Effector memory CD8-positive, alpha-beta T cell (primary cell): Measurements from ENCODE around the gene PSMB2.
"Not testable (repeated sequence)": the region's sequence is repeated elsewhere in the genome, so short reads cannot be mapped to it uniquely, and the experiment has no call there.

Experiments
- ATAC-seq: fragments of 150-1000 bp; cut with Tn5 transposase; replicated peaks from 2 replicates; pipeline ENCODE4 v1.10.0; 2021; ENCODE audit warnings: mild to moderate bottlenecking, moderate library complexity
- DNase-seq, 3 experiments: peaks; one replicate each; pipeline ENCODE4 v3.0.0; 2021
- H3K27ac Mint-ChIP-seq, 2 donors: one replicate each; pipeline ENCODE4 v1.8.0; 2022; ENCODE audit warnings: mild to moderate bottlenecking in 2 of 2, mixed read lengths in 2 of 2, moderate library complexity in 2 of 2
- H3K27me3 Mint-ChIP-seq, 2 donors: one replicate each; pipeline ENCODE4 v1.8.0; 2022; ENCODE audit warnings: mixed read lengths in 2 of 2
- H3K36me3 Mint-ChIP-seq: one replicate; pipeline ENCODE4 v1.8.0; 2022; ENCODE audit warnings: mild to moderate bottlenecking, moderate library complexity, mixed read lengths; ENCODE audit not compliant: insufficient read depth
- H3K4me1 Mint-ChIP-seq, 2 donors: one replicate each; pipeline ENCODE4 v1.8.0; 2022; ENCODE audit warnings: low read depth in 2 of 2, mixed read lengths in 2 of 2
- H3K4me3 Mint-ChIP-seq, 2 donors: one replicate each; pipeline ENCODE4 v1.8.0; 2022; ENCODE audit warnings: mild to moderate bottlenecking in 2 of 2, mixed read lengths in 2 of 2, moderate library complexity in 2 of 2
- H3K9me3 Mint-ChIP-seq, 2 donors: one replicate each; pipeline ENCODE4 v1.8.0; 2022; ENCODE audit warnings: mixed read lengths in 2 of 2

Gene PSMB2

DNA sequence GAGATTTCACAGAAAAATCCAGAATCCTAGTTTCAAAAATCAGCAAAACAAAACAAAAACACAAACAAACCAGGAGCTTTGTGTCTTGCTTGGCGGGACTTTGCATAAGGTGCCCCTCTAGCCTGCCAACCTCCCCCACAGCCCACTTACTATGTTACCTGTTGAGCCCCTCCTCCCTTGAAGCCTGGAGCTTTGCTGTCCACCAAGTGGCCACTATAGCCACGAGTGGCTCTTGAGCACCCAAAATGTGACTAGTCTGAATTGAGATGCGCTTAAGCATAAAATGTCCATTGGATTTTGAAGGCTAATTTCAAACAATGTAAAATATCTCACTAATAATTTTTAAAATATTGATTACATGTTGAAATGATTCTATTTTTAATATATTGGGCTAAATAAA is 56.0 kb downstream of the PSMB2 start:
- ATAC-seq (no peak), DNase-seq (no peak)
- Mint-ChIP-seq H3K27me3 (no peaks in the 10 kb centered on the region), H3K36me3 (no peaks in the 10 kb centered on the region), H3K9me3 (no peaks in the 10 kb centered on the region), H3K4me1 (peaks cover 0 to 5% of the 10 kb centered on the region in 2 donors), H3K4me3 (no peak overlapping the region), H3K27ac (no peak overlapping the region)

DNA sequence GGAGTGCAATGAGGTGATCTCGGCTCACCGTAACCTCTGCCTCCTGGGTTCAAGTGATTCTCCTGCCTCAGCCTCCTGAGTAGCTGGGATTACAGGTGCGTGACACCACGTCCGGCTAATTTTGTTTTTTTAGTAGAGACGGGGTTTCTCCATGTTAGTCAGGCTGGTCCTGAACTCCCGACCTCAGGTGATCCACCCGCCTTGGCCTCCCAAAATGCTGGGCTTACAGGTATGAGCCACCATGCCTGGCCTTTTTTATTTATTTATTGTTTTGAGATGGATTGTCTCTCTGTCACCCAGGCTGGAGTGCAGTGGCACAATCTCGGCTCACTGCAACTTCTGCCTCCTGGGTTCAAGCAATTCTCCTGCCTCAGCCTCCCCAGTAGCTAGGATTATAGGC is 59.7 kb downstream of the PSMB2 start:
- not testable (repeated sequence) for H3K27me3 Mint-ChIP-seq

DNA sequence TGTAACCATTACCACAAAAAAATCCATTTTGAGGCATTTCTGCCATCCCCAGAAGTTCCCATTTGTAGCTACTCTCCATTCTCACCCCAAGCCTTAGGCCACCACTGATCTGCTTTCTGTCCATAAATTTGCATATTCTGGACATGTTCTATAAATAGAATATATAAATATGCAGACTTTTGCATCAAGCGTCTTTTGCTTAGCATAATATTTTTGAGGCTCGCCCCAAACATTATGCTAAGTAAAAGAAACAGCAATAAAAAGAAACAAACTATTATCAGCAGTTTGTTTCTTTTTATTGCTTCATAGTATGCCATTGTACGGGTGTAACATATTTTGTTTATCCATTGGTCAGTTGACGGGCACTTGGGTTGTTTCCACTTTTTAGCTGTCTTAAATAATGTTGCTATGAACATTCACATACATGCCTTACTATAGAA is 60.4 kb downstream of the PSMB2 start:
- Mint-ChIP-seq H3K36me3 (peaks cover 6% of the 10 kb centered on the region), H3K9me3 (no peaks in the 10 kb centered on the region), H3K4me3 (no peak overlapping the region), H3K27me3 (no peaks in the 10 kb centered on the region), H3K4me1 (peaks cover 19% of the 10 kb centered on the region in 2 donors), H3K27ac (no peak overlapping the region)
- DNase-seq (no peak), ATAC-seq (no peak)

More for the DNA sequence above, 59.7 kb downstream of the PSMB2 start:
- H3K36me3 Mint-ChIP-seq, DNase-seq, H3K4me3 Mint-ChIP-seq, ATAC-seq, H3K27ac Mint-ChIP-seq, H3K9me3 Mint-ChIP-seq: not testable (repeated sequence)
- peaks cover 12 to 13% of the 10 kb centered on the region in 2 donors for H3K4me1 Mint-ChIP-seq

DNA sequence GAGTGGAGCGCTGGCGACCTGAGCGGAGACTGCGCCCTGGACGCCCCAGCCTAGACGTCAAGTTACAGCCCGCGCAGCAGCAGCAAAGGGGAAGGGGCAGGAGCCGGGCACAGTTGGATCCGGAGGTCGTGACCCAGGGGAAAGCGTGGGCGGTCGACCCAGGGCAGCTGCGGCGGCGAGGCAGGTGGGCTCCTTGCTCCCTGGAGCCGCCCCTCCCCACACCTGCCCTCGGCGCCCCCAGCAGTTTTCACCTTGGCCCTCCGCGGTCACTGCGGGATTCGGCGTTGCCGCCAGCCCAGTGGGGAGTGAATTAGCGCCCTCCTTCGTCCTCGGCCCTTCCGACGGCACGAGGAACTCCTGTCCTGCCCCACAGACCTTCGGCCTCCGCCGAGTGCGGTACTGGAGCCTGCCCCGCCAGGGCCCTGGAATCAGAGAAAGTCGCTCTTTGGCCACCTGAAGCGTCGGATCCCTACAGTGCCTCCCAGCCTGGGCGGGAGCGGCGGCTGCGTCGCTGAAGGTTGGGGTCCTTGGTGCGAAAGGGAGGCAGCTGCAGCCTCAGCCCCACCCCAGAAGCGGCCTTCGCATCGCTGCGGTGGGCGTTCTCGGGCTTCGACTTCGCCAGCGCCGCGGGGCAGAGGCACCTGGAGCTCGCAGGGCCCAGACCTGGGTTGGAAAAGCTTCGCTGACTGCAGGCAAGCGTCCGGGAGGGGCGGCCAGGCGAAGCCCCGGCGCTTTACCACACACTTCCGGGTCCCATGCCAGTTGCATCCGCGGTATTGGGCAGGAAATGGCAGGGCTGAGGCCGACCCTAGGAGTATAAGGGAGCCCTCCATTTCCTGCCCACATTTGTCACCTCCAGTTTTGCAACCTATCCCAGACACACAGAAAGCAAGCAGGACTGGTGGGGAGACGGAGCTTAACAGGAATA is 64.0 kb downstream of the PSMB2 start:
- Mint-ChIP-seq H3K36me3 (peaks cover 6% of the 10 kb centered on the region), H3K27me3 (no peaks in the 10 kb centered on the region), H3K4me3 (peak overlapping the region; percentile 85 to 90), H3K4me1 (peaks cover 26 to 29% of the 10 kb centered on the region in 2 donors), H3K27ac (peak overlapping the region; percentile 80 to 91), H3K9me3 (no peaks in the 10 kb centered on the region)
- ATAC-seq = peak; percentile 91
- DNase-seq = peak; percentile 61 to 68 (median 66)

DNA sequence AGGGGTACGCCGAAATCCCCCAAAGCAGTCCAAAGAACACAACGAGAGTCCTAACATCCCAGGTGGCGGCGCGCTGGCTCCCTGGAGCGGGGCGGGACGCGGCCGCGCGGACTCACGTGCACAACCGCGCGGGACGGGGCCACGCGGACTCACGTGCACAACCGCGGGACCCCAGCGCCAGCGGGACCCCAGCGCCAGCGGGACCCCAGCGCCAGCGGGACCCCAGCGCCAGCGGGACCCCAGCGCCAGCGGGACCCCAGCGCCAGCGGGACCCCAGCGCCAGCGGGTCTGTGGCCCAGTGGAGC is 64.6 kb downstream of the PSMB2 start:
- not testable (repeated sequence) for H3K27me3 Mint-ChIP-seq, ATAC-seq
- peak overlapping the region; percentile 85 to 90 for H3K4me3 Mint-ChIP-seq

DNA sequence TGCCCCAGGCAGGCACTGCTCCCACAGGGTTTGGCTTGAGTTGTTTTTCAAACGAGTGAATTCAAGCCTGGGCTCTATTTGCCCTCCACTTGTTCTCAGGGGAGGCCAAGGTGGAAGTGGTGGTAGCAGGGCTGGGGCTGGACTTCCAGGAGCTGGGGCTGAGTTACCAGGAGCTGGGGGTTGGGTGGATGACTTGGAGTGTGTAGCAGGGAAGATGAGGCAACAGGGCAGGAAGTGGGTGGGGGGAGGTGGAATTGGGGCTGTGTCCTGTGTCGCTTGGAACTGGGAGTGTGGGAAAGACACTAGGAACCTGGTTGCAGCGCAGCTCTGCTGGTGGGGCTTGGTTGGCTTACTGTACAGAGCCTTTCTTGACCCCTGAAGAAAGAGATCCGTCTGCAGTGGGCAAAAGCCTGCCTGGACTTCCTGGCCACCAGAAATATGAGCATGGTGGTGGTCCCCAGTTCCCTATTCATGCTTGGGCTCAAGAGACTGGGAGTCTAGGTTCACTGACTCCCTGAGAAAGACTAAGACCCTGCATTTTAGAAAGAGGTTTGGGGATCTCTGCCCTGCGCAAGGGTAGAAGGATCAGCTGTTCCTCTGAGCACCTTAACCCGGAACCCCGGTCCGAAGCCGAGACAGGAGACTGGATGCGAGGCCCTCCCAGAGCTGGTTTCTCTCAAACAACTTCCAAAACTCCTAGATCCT is 65.1 kb downstream of the PSMB2 start:
- Mint-ChIP-seq H3K4me1 (peaks cover 26 to 29% of the 10 kb centered on the region in 2 donors), H3K4me3 (peak overlapping the region; percentile 85 to 90), H3K9me3 (no peaks in the 10 kb centered on the region), H3K27ac (peak overlapping the region; percentile 71 to 89), H3K36me3 (peaks cover 6% of the 10 kb centered on the region), H3K27me3 (no peaks in the 10 kb centered on the region)
- DNase-seq = no peak
- ATAC-seq = no peak

More for the DNA sequence above, 64.6 kb downstream of the PSMB2 start:
- not testable (repeated sequence) for H3K36me3 Mint-ChIP-seq, DNase-seq, H3K9me3 Mint-ChIP-seq
- Mint-ChIP-seq H3K4me1 (peaks cover 26 to 29% of the 10 kb centered on the region in 2 donors), H3K27ac (peak overlapping the region; percentile 71 to 89)

DNA sequence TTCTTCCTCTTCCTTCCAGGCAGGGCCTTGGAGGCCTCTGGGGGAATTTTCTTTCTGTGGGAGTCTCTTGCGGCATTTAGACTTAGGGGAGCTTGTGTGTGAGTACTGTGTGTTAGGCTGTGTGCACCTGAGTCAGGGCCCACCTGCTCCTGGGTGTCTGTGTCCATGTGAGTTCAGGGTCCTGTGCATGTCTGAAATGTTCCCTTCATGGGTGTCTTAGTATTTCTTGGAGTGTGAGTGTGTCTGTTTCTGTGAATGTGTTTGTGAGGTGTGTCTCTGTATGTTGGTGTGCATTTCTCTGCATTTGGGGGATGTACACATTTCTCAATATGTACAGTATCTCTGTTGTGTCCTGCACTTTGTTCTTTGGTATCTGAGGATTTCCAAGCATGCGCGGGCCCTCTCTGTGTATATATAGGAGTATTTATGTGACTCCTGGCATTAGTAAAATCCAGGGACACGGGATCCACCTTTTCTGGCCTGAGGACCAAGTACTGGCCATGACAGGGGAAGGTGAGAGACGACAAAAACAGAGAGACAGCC is 65.8 kb downstream of the PSMB2 start:
- Mint-ChIP-seq H3K4me1 (peaks cover 26 to 29% of the 10 kb centered on the region in 2 donors), H3K9me3 (no peaks in the 10 kb centered on the region), H3K4me3 (peak overlapping the region; percentile 85 to 90), H3K36me3 (peaks cover 6% of the 10 kb centered on the region), H3K27ac (peak overlapping the region; percentile 71 to 89), H3K27me3 (no peaks in the 10 kb centered on the region)
- ATAC-seq (no peak), DNase-seq (no peak)

DNA sequence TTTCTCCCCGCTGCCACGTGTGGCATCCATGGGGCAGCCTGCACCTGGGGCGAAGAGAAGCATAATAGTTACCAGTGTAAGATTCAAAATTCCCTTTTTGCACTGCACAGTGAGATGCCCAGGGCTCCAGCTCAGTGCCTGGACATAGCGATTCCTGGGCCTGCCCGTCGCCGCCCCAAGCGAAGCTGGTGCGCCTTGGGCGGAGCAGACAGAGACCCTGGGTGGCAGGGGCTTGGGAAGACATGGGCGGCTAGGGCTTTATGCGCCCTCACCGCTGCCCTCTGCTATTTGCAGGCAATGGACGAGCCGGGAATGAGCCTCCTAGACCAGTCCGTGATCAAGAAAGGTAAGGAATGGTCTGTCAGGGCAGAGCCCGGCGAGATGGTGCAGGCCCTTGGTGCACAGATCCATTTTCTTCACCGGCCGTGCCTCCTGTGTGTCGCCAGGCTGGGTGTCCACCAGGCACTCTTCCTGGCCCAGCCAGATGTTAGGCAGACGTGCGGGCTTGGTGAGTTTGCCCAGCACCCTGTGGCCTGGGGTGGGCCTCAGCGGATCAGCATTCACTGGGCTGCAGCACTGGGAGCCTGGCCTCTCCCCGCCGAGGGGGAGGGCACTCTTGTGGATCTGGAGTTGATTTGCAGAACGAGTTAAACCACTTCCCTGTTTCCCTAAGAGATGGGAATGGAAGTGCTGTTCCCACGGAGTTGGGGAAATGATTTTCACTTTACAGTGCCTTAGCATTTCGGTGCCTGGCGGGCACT is 66.5 kb downstream of the PSMB2 start:
- H3K36me3 Mint-ChIP-seq = peaks cover 6% of the 10 kb centered on the region
- no peak overlapping the region for H3K27ac Mint-ChIP-seq
- H3K27me3 Mint-ChIP-seq = no peaks in the 10 kb centered on the region
- H3K9me3 Mint-ChIP-seq = no peaks in the 10 kb centered on the region
- H3K4me1 Mint-ChIP-seq = peaks cover 26 to 29% of the 10 kb centered on the region in 2 donors
- no peak for DNase-seq
- H3K4me3 Mint-ChIP-seq = peak overlapping the region; percentile 85 to 90
- no peak for ATAC-seq

DNA sequence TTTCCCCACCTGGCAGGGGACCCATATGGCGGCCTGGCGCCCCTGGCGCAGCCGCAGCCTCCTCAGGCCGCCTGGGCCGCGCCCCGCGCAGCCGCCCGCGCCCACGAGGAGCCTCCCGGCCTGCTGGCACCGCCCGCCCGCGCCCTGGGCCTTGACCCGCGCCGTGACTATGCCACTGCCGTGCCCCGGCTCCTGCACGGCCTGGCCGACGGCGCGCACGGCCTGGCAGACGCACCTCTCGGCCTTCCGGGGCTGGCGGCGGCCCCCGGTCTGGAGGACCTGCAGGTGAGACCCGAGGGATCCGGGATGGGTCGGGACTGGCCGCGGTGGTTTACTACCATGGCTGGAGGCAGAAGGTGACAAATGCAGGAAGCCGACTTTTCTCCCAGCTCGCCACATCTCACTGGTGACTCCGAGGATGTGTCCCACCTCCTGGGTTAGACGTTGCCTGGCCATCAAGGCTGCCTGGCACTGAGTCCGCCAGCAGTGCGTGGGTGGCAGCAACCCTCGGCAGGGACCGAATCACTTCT is 67.1 kb downstream of the PSMB2 start:
- H3K4me1 Mint-ChIP-seq = peaks cover 26 to 35% of the 10 kb centered on the region in 2 donors
- H3K9me3 Mint-ChIP-seq = no peaks in the 10 kb centered on the region
- H3K27ac Mint-ChIP-seq = no peak overlapping the region
- no peaks in the 10 kb centered on the region for H3K27me3 Mint-ChIP-seq
- DNase-seq = no peak
- peak overlapping the region in 1 of 2 donors; percentile 90 for H3K4me3 Mint-ChIP-seq
- H3K36me3 Mint-ChIP-seq = peaks cover 6% of the 10 kb centered on the region
- no peak for ATAC-seq

DNA sequence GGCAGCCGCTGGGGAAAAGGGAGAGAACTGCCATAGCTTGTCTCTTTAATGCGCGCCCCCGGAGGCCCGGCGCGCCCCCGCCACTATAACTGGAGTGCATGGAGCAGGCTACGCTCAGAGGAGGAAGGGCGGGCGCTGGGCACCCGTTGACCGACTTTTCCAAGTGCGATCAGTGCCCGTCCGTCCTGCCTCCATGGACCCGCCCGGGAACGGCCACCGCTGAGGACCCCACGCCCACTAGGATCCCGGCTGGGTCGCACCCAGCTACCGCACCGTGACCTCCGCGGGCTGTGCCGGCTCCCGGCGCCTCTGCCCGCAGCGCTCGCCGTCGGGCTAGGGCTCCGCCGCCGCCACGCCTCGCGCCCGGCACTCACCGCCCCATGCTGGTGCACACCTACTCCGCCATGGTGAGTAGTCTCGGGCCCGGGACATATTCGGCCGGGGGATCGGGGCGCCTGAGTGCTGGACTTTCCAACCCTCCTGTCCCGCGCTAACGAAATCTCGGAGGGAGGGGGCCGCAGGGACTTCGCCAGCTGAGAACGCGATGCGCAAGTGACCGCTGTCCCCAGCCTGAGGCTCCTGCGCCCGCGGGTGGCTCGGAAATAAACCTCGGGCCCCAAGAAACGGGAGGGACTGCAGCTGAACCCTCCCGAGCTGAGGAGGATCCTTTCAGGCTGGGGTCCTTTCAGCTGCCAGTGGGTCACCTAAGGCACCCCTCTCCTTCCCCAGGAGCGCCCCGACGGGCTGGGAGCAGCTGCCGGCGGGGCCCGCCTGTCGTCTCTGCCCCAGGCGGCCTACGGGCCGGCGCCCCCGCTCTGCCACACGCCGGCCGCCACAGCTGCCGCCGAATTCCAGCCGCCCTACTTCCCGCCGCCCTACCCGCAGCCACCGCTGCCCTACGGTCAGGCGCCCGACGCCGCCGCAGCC is 67.9 kb downstream of the PSMB2 start, which contains the start of gene TFAP2E:
TFAP2E (plus strand) TSS at position 117 of the 927 bp plus-strand sequence; CDS start at position 381, 264 bp downstream.
- Mint-ChIP-seq H3K4me3 (peak within 1 kb of the TSS in 1 of 2 donors; percentile 38), H3K27me3 (no peaks in the 10 kb centered on the region)
- peak; percentile 34 for ATAC-seq

DNA sequence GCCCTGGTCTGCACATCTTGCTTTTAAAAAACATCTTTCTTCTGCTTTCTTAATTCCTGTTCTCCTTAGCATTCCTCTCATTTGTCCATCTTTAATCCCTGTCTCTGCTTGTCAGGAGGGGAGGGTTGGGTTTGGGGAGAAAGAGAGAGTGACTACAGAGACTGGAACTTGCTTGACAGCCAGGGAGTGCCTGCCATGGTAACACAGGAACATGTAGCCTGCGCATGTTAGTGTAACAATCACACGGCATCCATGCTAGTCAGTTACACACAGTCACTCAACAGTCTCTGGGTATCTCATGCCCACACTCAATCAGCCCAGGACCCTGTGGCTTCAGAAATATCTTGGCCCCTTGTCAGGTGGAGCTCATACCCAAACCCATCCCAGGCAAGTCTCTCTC is 69.0 kb downstream of the PSMB2 start:
- peaks cover 21 to 31% of the 10 kb centered on the region in 2 donors for H3K4me1 Mint-ChIP-seq
- H3K9me3 Mint-ChIP-seq = no peaks in the 10 kb centered on the region
- no peak for DNase-seq
- peak overlapping the region in 1 of 2 donors; percentile 38 for H3K4me3 Mint-ChIP-seq
- H3K27me3 Mint-ChIP-seq = no peaks in the 10 kb centered on the region
- no peak for ATAC-seq
- H3K27ac Mint-ChIP-seq = no peak overlapping the region
- H3K36me3 Mint-ChIP-seq = peaks cover 2% of the 10 kb centered on the region

More for the DNA sequence above, 67.9 kb downstream of the PSMB2 start, which contains the start of gene TFAP2E:
- DNase-seq = no peak
- Mint-ChIP-seq H3K4me1 (peaks cover 29 to 40% of the 10 kb centered on the region in 2 donors), H3K36me3 (peaks cover 6% of the 10 kb centered on the region), H3K9me3 (no peaks in the 10 kb centered on the region), H3K27ac (no peak within 1 kb of the TSS)

DNA sequence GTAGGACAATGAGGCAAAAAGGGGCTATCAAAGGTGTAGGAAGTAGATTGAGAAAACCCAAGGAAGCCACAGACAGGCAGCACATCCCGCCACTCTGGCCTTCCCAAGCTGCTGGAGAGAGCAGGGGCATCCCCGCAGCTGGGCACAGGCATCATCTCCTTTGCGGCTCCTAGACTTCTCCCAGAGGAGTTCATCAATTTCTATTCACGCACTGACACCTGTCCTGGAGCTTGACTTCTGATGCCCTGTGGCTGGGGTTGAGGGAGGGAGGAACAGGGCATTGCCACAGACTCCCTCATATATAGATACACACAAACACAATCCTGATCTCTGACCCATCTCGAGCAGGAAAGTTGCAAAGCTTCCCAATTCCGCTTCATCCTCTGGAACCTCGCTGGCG is 70.1 kb downstream of the PSMB2 start:
- Mint-ChIP-seq H3K27ac (peak overlapping the region in 1 of 2 donors; percentile 10), H3K4me1 (peaks cover 17 to 29% of the 10 kb centered on the region in 2 donors), H3K36me3 (peaks cover 2% of the 10 kb centered on the region), H3K9me3 (no peaks in the 10 kb centered on the region), H3K4me3 (no peak overlapping the region), H3K27me3 (no peaks in the 10 kb centered on the region)
- no peak for DNase-seq
- ATAC-seq = no peak
